Liver (tissue), 9 donors: Measurements from ENCODE around the gene TNS1. TPM values are rescaled to one million over a fixed set of nuclear protein-coding genes. Genes with fewer than 3 reads are reported as not detected.
A peak's percentile ranks its signal among the peaks of the same experiment; 100 is the strongest.

Source experiments
- DNase-seq: peaks from one replicate; pipeline ENCODE4 v3.0.0-alpha.2; 2017; ENCODE audit warnings: low spot score
- H3K27ac ChIP-seq, 2 donors: one replicate each; pipeline ENCODE4 v1.7.0; 2013; ENCODE audit warnings: inconsistent platforms in 2 of 2, low read length in 2 of 2, control low read depth in 1 of 2, low read depth in 1 of 2, mild to moderate bottlenecking in 1 of 2
- H3K27me3 ChIP-seq, 4 donors: one replicate each; pipeline versions ENCODE4 v1.6.1 to v1.7.0; 2013; ENCODE audit warnings: low read length in 3 of 4, inconsistent platforms in 1 of 4, mild to moderate bottlenecking in 1 of 4, moderate library complexity in 1 of 4; ENCODE audit not compliant: control insufficient read depth in 4 of 4, insufficient read depth in 4 of 4
- H3K36me3 ChIP-seq, 4 donors: one replicate each; pipeline versions ENCODE4 v1.6.1 to v1.7.0; 2013; ENCODE audit warnings: low read length in 3 of 4, mild to moderate bottlenecking in 3 of 4, low read depth in 1 of 4, moderate library complexity in 1 of 4; ENCODE audit not compliant: control insufficient read depth in 4 of 4, insufficient read depth in 3 of 4
- H3K4me1 ChIP-seq, 4 donors: one replicate each; pipeline versions ENCODE4 v1.6.1 to v1.7.0; 2013; ENCODE audit warnings: low read length in 3 of 4, mild to moderate bottlenecking in 3 of 4, moderate library complexity in 1 of 4; ENCODE audit not compliant: control insufficient read depth in 4 of 4, insufficient read depth in 4 of 4
- H3K4me3 ChIP-seq, 3 donors: one replicate each; pipeline versions ENCODE4 v1.6.1 to v1.7.0; 2013; ENCODE audit warnings: low read length in 3 of 3, control low read depth in 1 of 3, low read depth in 1 of 3, mild to moderate bottlenecking in 1 of 3
- H3K9ac ChIP-seq, 2 donors: one replicate each; pipeline ENCODE4 v1.7.0; 2013; ENCODE audit warnings: low read length in 2 of 2, mild to moderate bottlenecking in 2 of 2, moderate library complexity in 2 of 2, control low read depth in 1 of 2, low read depth in 1 of 2
- H3K9me3 ChIP-seq, 4 donors: one replicate each; pipeline versions ENCODE4 v1.6.1 to v1.7.0; 2013; ENCODE audit warnings: low read length in 3 of 4; ENCODE audit not compliant: control insufficient read depth in 4 of 4
- EGR1 ChIP-seq, 2 donors: IDR thresholded peaks; 2 replicates each; pipeline ENCODE4 v1.6.1; 2016 to 2018; ENCODE audit warnings: antibody characterized with exemption in 2 of 2, low read depth in 2 of 2
- FOXA1 ChIP-seq: IDR thresholded peaks from 2 replicates; pipeline ENCODE4 v1.6.1; 2016; ENCODE audit warnings: antibody characterized with exemption
- FOXA2 ChIP-seq: IDR thresholded peaks from 2 replicates; pipeline ENCODE4 v1.6.1; 2016; ENCODE audit warnings: antibody characterized with exemption
- GABPA ChIP-seq, 2 donors: IDR thresholded peaks in 1 of 2; conservative IDR thresholded peaks in 1 of 2; 2 replicates each; pipeline ENCODE4 v1.6.1; 2016; ENCODE audit warnings: antibody characterized with exemption in 2 of 2, mild to moderate bottlenecking in 1 of 2, moderate library complexity in 1 of 2
- HNF4A ChIP-seq, 2 donors: conservative IDR thresholded peaks; 2 replicates each; pipeline ENCODE4 v1.6.1; 2016; ENCODE audit warnings: antibody characterized with exemption in 2 of 2, mild to moderate bottlenecking in 2 of 2
- HNF4G ChIP-seq: IDR thresholded peaks from 2 replicates; pipeline ENCODE4 v1.6.1; 2016; ENCODE audit warnings: antibody characterized with exemption
- JUND ChIP-seq, 2 donors: IDR thresholded peaks; 2 replicates each; pipeline ENCODE4 v1.6.1; 2016; ENCODE audit warnings: antibody characterized with exemption in 2 of 2
- MAX ChIP-seq: IDR thresholded peaks from 2 replicates; pipeline ENCODE4 v1.6.1; 2016; ENCODE audit warnings: antibody characterized with exemption
- NR2F2 ChIP-seq: IDR thresholded peaks from 2 replicates; pipeline ENCODE4 v1.6.1; 2016; ENCODE audit warnings: antibody characterized with exemption
- RAD21 ChIP-seq, 2 donors: IDR thresholded peaks; 2 replicates each; pipeline ENCODE4 v1.6.1; 2016; ENCODE audit warnings: antibody characterized with exemption in 2 of 2, mild to moderate bottlenecking in 2 of 2
- REST ChIP-seq: IDR thresholded peaks from 2 replicates; pipeline ENCODE4 v1.6.1; 2016; ENCODE audit warnings: antibody characterized with exemption, mild to moderate bottlenecking
- RXRA ChIP-seq, 2 donors: IDR thresholded peaks; 2 replicates each; pipeline ENCODE4 v1.6.1; 2017 to 2018; ENCODE audit warnings: antibody characterized with exemption in 2 of 2, mild to moderate bottlenecking in 1 of 2
- SP1 ChIP-seq: IDR thresholded peaks from 2 replicates; pipeline ENCODE4 v1.6.1; 2018; ENCODE audit warnings: antibody characterized with exemption, mild to moderate bottlenecking
- TAF1 ChIP-seq: conservative IDR thresholded peaks from 2 replicates; pipeline ENCODE4 v1.6.1; 2016; ENCODE audit warnings: antibody characterized with exemption, mild to moderate bottlenecking
- YY1 ChIP-seq: IDR thresholded peaks from 2 replicates; pipeline ENCODE4 v1.6.1; 2016; ENCODE audit warnings: antibody characterized with exemption, mild to moderate bottlenecking
- ZBTB33 ChIP-seq: IDR thresholded peaks from 2 replicates; pipeline ENCODE4 v1.6.1; 2016; ENCODE audit warnings: antibody characterized with exemption
- WGBS: extraction: QIAGEN DNeasy Blood & Tissue Kit; methylation state at CpG from one replicate; pipeline ENCODE4 v1.1.7; 2013; 5-methylcytosine and 5-hydroxymethylcytosine counted together
- polyA plus RNA-seq, 2 donors: library from polyadenylated mRNA; stranded (reverse) in 1 of 2; unstranded in 1 of 2; fragments of 200-250 nt in 1 of 2; fragments of >200 nt in 1 of 2; fragmentation: Nextera tagmentation in 1 of 2; extraction: Ambion mirVana in 1 of 2; gene quantifications; one replicate each; pipeline versions ENCODE4 v1.2.1 to v1.2.3, GENCODE V29; 2013 to 2015
- total RNA-seq, 2 donors: library from RNA; depleted of rRNA; stranded (reverse); fragments of >200 nt; gene quantifications; one replicate each; pipeline ENCODE4 v1.2.3, GENCODE V29; 2014
- TF ChIP-seq, protein P1 (sequence below): IDR thresholded peaks from 2 replicates; pipeline ENCODE4 v1.6.1; 2016; ENCODE audit warnings: antibody characterized with exemption
- TF ChIP-seq, protein P2 (sequence below): fragments of 150-350 bp; IDR thresholded peaks from 2 replicates; pipeline ENCODE4 v1.5.1; 2017; ENCODE audit warnings: improper control_type of control experiment, low read depth, low read length; ENCODE audit not compliant: missing input control
- donor health status: healthy.
- donor health status: healthy.
- donor health status: healthy.
- donor health status: healthy.
- donor health status: healthy.

The TNS1 gene
- total and polyA plus RNA-seq, 4 donors: 16.3 to 128 (median 57.3) TPM

DNA sequence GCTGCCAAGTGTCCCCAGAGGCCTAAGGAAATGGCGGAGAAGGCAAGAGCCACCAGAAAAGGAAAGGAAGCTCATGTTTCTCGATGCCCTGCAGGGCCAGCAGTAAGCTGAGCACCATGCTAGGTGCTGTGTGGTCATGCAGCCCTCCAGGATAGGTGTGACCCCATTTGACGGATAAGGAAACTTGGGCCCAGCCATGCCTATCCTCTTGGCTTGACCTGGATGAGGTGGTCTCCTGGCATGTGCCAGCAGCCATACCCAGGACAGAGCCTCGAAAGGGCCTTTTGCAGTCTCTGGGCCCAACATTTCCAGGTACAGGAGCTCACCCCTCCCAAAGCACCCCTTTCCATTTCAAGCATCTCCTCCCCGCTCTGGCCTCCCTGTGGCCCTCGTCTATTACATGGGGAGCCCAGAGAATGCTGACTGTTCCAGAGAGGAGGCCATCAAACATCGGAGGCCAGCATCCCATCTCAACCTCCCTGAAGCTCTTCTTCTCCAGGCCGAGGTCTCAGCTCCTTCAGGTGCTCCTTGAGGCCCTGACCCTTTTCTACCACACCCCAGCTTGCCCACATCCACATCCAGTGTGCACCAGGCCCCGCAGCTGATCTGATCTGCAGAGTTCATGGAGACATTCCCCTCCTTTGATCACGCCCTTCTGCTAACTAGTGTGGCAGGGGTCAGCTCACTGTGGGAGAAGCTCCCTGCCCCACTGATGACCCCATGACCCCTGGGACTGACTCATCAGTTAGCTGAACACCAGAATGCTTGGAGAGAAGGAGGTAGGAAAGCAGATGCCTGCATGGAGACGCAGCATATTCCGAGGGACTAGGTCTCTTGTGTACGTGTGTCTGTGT, 208.4 kb downstream of the TNS1 start:
- H3K4me3 ChIP-seq: no peak overlapping the region
- TF ChIP-seq JUND (IDR thresholded peaks at IDR 0.05): no peak
- TF ChIP-seq FOXA1: no peak
- no peak for TF ChIP-seq HNF4A (conservative IDR thresholded peaks at IDR 0.05)
- TF ChIP-seq SP1: no peak
- TF ChIP-seq GABPA (IDR thresholded peaks at IDR 0.05 in 1 of 2, conservative IDR thresholded peaks at IDR 0.05 in 1 of 2): no peak
- TF ChIP-seq MAX: no peak
- no peak for TF ChIP-seq EGR1 (IDR thresholded peaks at IDR 0.05; ENCODE audit: low read depth in 2 of 2)
- TF ChIP-seq TAF1: no peak
- TF ChIP-seq ZBTB33: no peak
- TF ChIP-seq, protein P1, sequence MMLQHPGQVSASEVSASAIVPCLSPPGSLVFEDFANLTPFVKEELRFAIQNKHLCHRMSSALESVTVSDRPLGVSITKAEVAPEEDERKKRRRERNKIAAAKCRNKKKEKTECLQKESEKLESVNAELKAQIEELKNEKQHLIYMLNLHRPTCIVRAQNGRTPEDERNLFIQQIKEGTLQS: no peak
- TF ChIP-seq YY1: no peak
- TF ChIP-seq RAD21 (IDR thresholded peaks at IDR 0.05): no peak
- no peak for TF ChIP-seq REST
- TF ChIP-seq RXRA (IDR thresholded peaks at IDR 0.05): no peak
- TF ChIP-seq HNF4G: no peak
- TF ChIP-seq, protein P2, sequence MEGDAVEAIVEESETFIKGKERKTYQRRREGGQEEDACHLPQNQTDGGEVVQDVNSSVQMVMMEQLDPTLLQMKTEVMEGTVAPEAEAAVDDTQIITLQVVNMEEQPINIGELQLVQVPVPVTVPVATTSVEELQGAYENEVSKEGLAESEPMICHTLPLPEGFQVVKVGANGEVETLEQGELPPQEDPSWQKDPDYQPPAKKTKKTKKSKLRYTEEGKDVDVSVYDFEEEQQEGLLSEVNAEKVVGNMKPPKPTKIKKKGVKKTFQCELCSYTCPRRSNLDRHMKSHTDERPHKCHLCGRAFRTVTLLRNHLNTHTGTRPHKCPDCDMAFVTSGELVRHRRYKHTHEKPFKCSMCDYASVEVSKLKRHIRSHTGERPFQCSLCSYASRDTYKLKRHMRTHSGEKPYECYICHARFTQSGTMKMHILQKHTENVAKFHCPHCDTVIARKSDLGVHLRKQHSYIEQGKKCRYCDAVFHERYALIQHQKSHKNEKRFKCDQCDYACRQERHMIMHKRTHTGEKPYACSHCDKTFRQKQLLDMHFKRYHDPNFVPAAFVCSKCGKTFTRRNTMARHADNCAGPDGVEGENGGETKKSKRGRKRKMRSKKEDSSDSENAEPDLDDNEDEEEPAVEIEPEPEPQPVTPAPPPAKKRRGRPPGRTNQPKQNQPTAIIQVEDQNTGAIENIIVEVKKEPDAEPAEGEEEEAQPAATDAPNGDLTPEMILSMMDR: no peak
- TF ChIP-seq NR2F2: no peak
- TF ChIP-seq FOXA2: no peak
- no peak overlapping the region for H3K27ac ChIP-seq
- H3K4me1 ChIP-seq: no peaks in the 10 kb centered on the region
- no peak overlapping the region for H3K9ac ChIP-seq
- H3K36me3 ChIP-seq: peaks cover 0 to 1% (median 0%) of the 10 kb centered on the region in 4 donors
- peak; percentile 35 for DNase-seq
- 86% methylated on average over 13 of the region's 13 CpGs for WGBS
- H3K27me3 ChIP-seq: no peaks in the 10 kb centered on the region
- no peaks in the 10 kb centered on the region for H3K9me3 ChIP-seq
